ENCODE results near the gene NAA80.

- no peak for TF ChIP-seq REST (IDR thresholded peaks at IDR 0.05; ENCODE audit: low read depth, low read length)
- TF ChIP-seq SMARCA5 (IDR thresholded peaks at IDR 0.05): no peak
- no peak for TF ChIP-seq CTCF (IDR thresholded peaks at IDR 0.05 in 2 of 3, conservative IDR thresholded peaks at IDR 0.05 in 1 of 3; ENCODE audit: control insufficient read depth in 2 of 3, extremely low read depth in 1 of 3, insufficient read depth in 1 of 3, low read depth in 3 of 3, low read length in 3 of 3)
- no peak for TF ChIP-seq TAF1 (IDR thresholded peaks at IDR 0.05; ENCODE audit: borderline replicate concordance, low read depth, low read length)
- TF ChIP-seq HDGF (IDR thresholded peaks at IDR 0.05): no peak
- no peak for TF ChIP-seq MTA3 (IDR thresholded peaks at IDR 0.05; ENCODE audit: borderline replicate concordance, low read length)
- TF ChIP-seq ZBTB33 (IDR thresholded peaks at IDR 0.05): no peak
- no peak for TF ChIP-seq BCLAF1 (IDR thresholded peaks at IDR 0.05)
- no peak for TF ChIP-seq CHD2 (IDR thresholded peaks at IDR 0.05; ENCODE audit: borderline replicate concordance, low read depth, low read length)
- no peak for TF ChIP-seq RB1 (IDR thresholded peaks at IDR 0.05; ENCODE audit: borderline replicate concordance)
- no peak for TF ChIP-seq ATF2 (IDR thresholded peaks at IDR 0.05; ENCODE audit: low read length)
- no peak for TF ChIP-seq GABPA (IDR thresholded peaks at IDR 0.05; ENCODE audit: low read depth)
These were observed 20.9 kb upstream of the NAA80 start for GRCh38 chr3:50319894-50320625.

Data from GM12878 (cell line).